HG02870 (cell line): ENCODE results near the gene CALML6.

Experiments used
- ATAC-seq: cut with Tn5 transposase; IDR thresholded peaks from one replicate; pipeline ENCODE4 v1.9.1; 2021; ENCODE audit warnings: mild to moderate bottlenecking, moderate library complexity; ENCODE audit not compliant: unreplicated experiment

The CALML6 gene

DNA sequence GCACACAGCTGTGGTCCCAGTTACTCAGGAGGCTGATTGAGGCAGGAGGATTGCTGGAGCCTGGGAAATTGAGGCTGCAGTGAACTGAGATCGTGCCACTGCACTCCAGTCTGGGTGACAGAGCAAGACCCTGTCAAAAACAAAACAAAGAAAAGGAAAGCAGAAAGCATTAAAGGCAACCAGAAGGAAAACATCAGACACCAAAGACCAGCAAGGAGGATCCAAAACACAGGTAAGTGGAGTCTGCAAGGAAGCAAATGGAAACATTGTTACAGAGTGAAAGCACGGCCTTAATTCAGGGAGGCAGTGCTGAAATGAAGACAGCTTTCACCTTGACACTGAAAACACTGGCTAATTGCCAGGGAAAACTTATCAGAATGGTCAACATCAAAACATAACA lies 47.7 kb downstream of the CALML6 start:
- ATAC-seq, result no peak

DNA sequence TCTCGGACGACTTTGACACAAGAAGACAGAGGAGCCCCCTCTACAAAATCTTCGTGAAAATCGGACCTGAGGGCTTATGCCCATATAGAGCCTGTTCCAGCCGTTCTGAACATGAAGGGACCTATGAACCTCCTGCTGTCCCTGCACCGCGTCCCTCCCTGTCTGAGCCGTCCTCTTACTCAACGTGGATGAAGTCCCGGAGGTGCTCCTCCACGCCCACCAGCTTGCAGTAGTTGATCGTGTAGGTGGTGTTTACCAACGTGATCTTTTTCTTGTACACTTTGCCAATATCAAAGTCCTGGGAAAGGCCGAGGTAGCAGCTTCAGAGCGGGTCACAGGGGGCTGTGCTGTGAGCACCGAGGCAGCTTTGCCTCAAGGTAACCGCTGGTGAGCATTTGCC lies 48.5 kb downstream of the CALML6 start:
- no peak for ATAC-seq

DNA sequence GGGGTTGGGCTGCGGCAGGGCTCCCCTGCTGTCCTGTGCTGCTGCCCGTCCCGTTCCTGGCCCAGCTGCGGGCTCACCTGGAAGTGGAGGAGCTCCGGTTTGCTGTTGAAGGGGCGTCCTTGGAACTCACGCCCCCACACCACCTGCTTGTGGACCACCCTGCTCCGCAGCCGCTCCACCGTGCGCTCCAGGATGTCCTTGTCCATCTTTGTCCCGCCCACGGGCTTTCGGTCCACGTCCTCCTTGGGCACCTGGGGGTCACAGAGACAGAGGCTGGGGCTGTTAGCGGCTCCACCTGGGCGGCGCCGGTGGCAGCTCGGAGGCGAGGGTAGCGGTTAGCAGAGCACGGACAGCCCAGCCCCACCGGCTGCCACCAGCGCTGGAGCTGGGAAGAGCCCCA lies 49.8 kb downstream of the CALML6 start:
- no peak for ATAC-seq

DNA sequence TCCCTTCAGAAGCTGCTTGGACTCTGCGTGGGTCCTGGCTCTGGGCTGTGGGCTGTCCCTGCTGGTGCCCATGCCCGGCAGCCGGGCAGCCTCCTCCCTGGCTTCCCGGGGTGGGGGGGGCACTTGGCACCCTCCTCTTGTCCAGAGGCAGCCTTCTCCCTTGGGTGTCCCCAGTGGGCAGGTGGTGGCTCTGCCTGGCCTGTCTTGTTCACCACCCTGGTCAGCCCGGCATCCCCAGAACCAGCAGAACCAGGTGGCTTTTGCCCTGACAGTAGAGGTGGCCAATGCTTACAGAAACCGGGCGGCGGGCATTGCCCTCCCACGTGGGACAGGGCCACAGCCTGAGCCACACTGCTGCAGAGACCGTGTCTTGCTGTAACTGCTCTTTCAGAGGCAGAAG lies 50.5 kb downstream of the CALML6 start:
- ATAC-seq, result no peak

- no peak for ATAC-seq
These were observed 51.1 kb downstream of the CALML6 start for GRCh38 chr1:1966071-1966740.
